HCT116 (cell line): ENCODE measurements around the gene PRRT1B. TPM values are rescaled to one million over a fixed set of nuclear protein-coding genes. Genes with fewer than 3 reads are reported as not detected.

Source experiments
- ATAC-seq: fragments of 200-7000 bp; cut with Tn5 transposase; 2 replicates; pipeline ENCODE4 v1.9.1; 2020; ENCODE audit warnings: mild to moderate bottlenecking, moderate library complexity
- BruUV-seq: library from RNA; stranded (reverse); fragments of 400-500 nt; replicated peaks from 2 replicates; lab custom pipeline; 2021; lab: Mats Ljungman, UMichigan
- CTCF ChIA-PET: fragments of 300-600 bp; sonication (Branson Sonifier 250); formaldehyde crosslinking; loops from one replicate; lab custom pipeline; 2021; ENCODE audit warnings: antibody characterized with exemption; lab: Charles Lee
- POLR2A ChIA-PET: fragments of 300-600, 350-600 bp; sonication (Branson Sonifier 250); formaldehyde crosslinking; loops from one replicate; lab custom pipeline; 2021; ENCODE audit warnings: antibody characterized with exemption; lab: Charles Lee
- RAD21 ChIA-PET, 2 experiments: fragments of 300-600 bp; sonication (Branson Sonifier 250); formaldehyde crosslinking; loops; one replicate each; lab custom pipeline; 2023; ENCODE audit warnings: low total read pairs in 2 of 2; ENCODE audit not compliant: uncharacterized antibody in 2 of 2, unreplicated experiment in 2 of 2, low non-redundant PET in 1 of 2; lab: Charles Lee
- DNase-seq: peaks from one replicate; pipeline ENCODE4 v3.0.0-alpha.2; 2010; ENCODE audit warnings: low read depth, low spot score
- H2AFZ ChIP-seq: fragments of 200-600 bp; shearing (Covaris generic), sonication (generic); 2 replicates; pipeline ENCODE4 v1.6.1; 2017; ENCODE audit warnings: low read depth, mixed run types, mixed read lengths, antibody characterized with exemption, low read length; ENCODE audit not compliant: poor library complexity, severe bottlenecking
- H3K27ac ChIP-seq: 2 replicates; pipeline ENCODE4 v1.5.1; 2012; ENCODE audit warnings: low read depth, low read length
- H3K27me3 ChIP-seq: fragments of 200-600 bp; sonication (generic); 2 replicates; pipeline ENCODE4 v1.6.1; 2016; ENCODE audit warnings: mixed run types, low read length, mixed read lengths; ENCODE audit not compliant: insufficient read depth
- H3K36me3 ChIP-seq, 2 experiments: fragments of 200-500 bp in 1 of 2; fragments of 200-600 bp in 1 of 2; sonication (Bioruptor generic) in 1 of 2; sonication (generic) in 1 of 2; 2 replicates each; pipeline versions ENCODE4 v1.5.1 to v1.6.1; 2014 to 2016; ENCODE audit warnings: low read length in 2 of 2, inconsistent platforms in 1 of 2, mixed read lengths in 1 of 2, mixed run types in 1 of 2; ENCODE audit not compliant: insufficient read depth in 2 of 2, control insufficient read depth in 1 of 2
- H3K4me1 ChIP-seq, 2 experiments: fragments of 200-600 bp in 1 of 2; sonication (generic) in 1 of 2; 2 replicates each; pipeline versions ENCODE4 v1.5.1 to v1.6.1; 2012 to 2017; ENCODE audit warnings: low read length in 2 of 2, inconsistent platforms in 1 of 2, mild to moderate bottlenecking in 1 of 2, mixed read lengths in 1 of 2, mixed run types in 1 of 2, moderate library complexity in 1 of 2; ENCODE audit not compliant: insufficient read depth in 2 of 2, control insufficient read depth in 1 of 2
- H3K4me2 ChIP-seq: fragments of 200-600 bp; sonication (generic); 2 replicates; pipeline ENCODE4 v1.6.1; 2017; ENCODE audit warnings: mixed run types, low read length, mixed read lengths
- H3K4me3 ChIP-seq, 2 experiments: fragments of 200-600 bp in 1 of 2; sonication (generic) in 1 of 2; replicated peaks in 1 of 2; 2 replicates each; pipeline ENCODE4 v1.5.1; 2011 to 2016; ENCODE audit warnings: low read length in 2 of 2, control low read depth in 1 of 2, low read depth in 1 of 2, mild to moderate bottlenecking in 1 of 2, mixed read lengths in 1 of 2, mixed run types in 1 of 2
- H3K79me2 ChIP-seq: fragments of 200-600 bp; sonication (generic); 2 replicates; pipeline ENCODE4 v1.6.1; 2017; ENCODE audit warnings: mild to moderate bottlenecking, mixed run types, low read length, moderate library complexity, mixed read lengths; ENCODE audit not compliant: insufficient read depth
- H3K9ac ChIP-seq: fragments of 200-600 bp; sonication (generic); 2 replicates; pipeline ENCODE4 v1.6.1; 2016; ENCODE audit warnings: low read length, mixed read lengths
- H3K9me2 ChIP-seq: fragments of 200-600 bp; sonication (generic), shearing (Covaris generic); 2 replicates; pipeline ENCODE4 v1.6.1; 2017; ENCODE audit warnings: mixed run types, mild to moderate bottlenecking, moderate library complexity; ENCODE audit not compliant: insufficient read depth
- H3K9me3 ChIP-seq, 2 experiments: fragments of 200-500 bp in 1 of 2; fragments of 200-600 bp in 1 of 2; sonication (Bioruptor generic) in 1 of 2; sonication (generic) in 1 of 2; 2 replicates each; pipeline ENCODE4 v1.6.1; 2014 to 2017; ENCODE audit warnings: low read length in 2 of 2, mixed read lengths in 2 of 2, inconsistent platforms in 1 of 2, low read depth in 1 of 2, mild to moderate bottlenecking in 1 of 2, mixed run types in 1 of 2, moderate library complexity in 1 of 2; ENCODE audit not compliant: control insufficient read depth in 1 of 2, insufficient read depth in 1 of 2
- H4K20me1 ChIP-seq: fragments of 200-600 bp; sonication (generic), shearing (Covaris generic); 2 replicates; pipeline ENCODE4 v1.6.1; 2017; ENCODE audit warnings: mixed run types, mild to moderate bottlenecking, moderate library complexity; ENCODE audit not compliant: insufficient read depth
- ATF3 ChIP-seq: IDR thresholded peaks from 2 replicates; pipeline ENCODE4 v1.6.1; 2012
- CBX3 ChIP-seq: IDR thresholded peaks from 2 replicates; pipeline ENCODE4 v1.6.1; 2012; ENCODE audit warnings: low read depth
- CTCF ChIP-seq, 3 experiments: fragments of 200-600 bp in 1 of 3; sonication (generic) in 1 of 3; IDR thresholded peaks in 2 of 3; conservative IDR thresholded peaks in 1 of 3; 2 replicates each; pipeline ENCODE4 v1.5.1; 2012 to 2017; ENCODE audit warnings: low read depth in 2 of 3, low read length in 2 of 3, antibody characterized with exemption in 1 of 3, borderline replicate concordance in 1 of 3, control low read depth in 1 of 3, mild to moderate bottlenecking in 1 of 3, mixed read lengths in 1 of 3, mixed run types in 1 of 3, moderate library complexity in 1 of 3; ENCODE audit not compliant: insufficient read depth in 1 of 3
- EGR1 ChIP-seq: IDR thresholded peaks from 2 replicates; pipeline ENCODE4 v1.6.1; 2012; ENCODE audit warnings: low read depth
- MAX ChIP-seq: IDR thresholded peaks from 2 replicates; pipeline ENCODE4 v1.6.1; 2012
- POLR2AphosphoS5 ChIP-seq: IDR thresholded peaks from 2 replicates; pipeline ENCODE4 v1.6.1; 2011; ENCODE audit warnings: mild to moderate bottlenecking, low read depth, low read length, moderate library complexity
- SIN3A ChIP-seq: IDR thresholded peaks from 2 replicates; pipeline ENCODE4 v1.6.1; 2012; ENCODE audit warnings: low read depth
- SRF ChIP-seq: IDR thresholded peaks from 2 replicates; pipeline ENCODE4 v1.6.1; 2012; ENCODE audit warnings: low read depth
- TCF7L2 ChIP-seq: IDR thresholded peaks from 2 replicates; pipeline ENCODE4 v1.7.0; 2011; ENCODE audit warnings: borderline replicate concordance, inconsistent platforms; ENCODE audit not compliant: insufficient read depth, insufficient read length; ENCODE audit errors: extremely low read depth
- YY1 ChIP-seq: IDR thresholded peaks from 2 replicates; pipeline ENCODE4 v1.6.1; 2011; ENCODE audit warnings: low read length, low read depth, moderate library complexity, mild to moderate bottlenecking; ENCODE audit not compliant: insufficient replicate concordance; ENCODE audit errors: extremely low read depth
- ZNF274 ChIP-seq: fragments of 200-500 bp; sonication (Bioruptor generic); IDR thresholded peaks from 2 replicates; pipeline ENCODE4 v1.6.1; 2014; ENCODE audit warnings: mild to moderate bottlenecking, low read depth, low read length, inconsistent platforms
- intact Hi-C: fragments of 100-400 bp; cut with micrococcal nuclease; formaldehyde crosslinking; loops from 2 replicates; pipeline ENCODE4 v1.10.0; 2022
- total RNA-seq: library from RNA; stranded (reverse); gene quantifications from one replicate; pipeline ENCODE4 v1.2.1, GENCODE V29; 2021; ENCODE audit not compliant: unreplicated experiment

PRRT1B gene
- total RNA-seq, 1 experiment from 2014 or later = not detected

DNA sequence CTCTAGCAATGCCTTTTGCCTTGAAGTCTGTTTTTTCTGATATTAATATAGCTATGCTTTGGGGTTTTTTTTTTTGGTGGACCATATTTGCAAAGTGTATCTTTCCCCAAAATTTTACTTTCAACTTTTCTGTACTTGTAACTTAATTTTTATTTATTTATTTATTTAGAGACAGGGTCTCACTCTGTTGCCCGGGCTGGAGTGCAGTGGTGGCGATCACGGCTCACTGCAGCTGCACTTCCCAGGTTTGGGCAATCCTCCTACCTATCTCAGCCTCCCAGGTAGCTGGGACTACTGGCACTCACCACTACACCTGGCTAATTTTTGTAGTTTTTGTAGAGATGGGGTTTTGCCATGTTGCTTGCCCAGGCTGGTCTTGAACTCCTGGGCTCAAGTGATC is 20.8 kb downstream of the PRRT1B start:
- no peak for TF ChIP-seq TCF7L2
- TF ChIP-seq SRF = no peak
- no peak for TF ChIP-seq EGR1
- TF ChIP-seq SIN3A = no peak
- no peak for TF ChIP-seq CBX3
- no peak for TF ChIP-seq POLR2AphosphoS5
- no peak for TF ChIP-seq ATF3
- TF ChIP-seq MAX = no peak
- no peak for TF ChIP-seq CTCF (IDR thresholded peaks at IDR 0.05 in 2 of 3, conservative IDR thresholded peaks at IDR 0.05 in 1 of 3; ENCODE audit: borderline replicate concordance in 1 of 3, insufficient read depth in 1 of 3, low read depth in 2 of 3, low read length in 2 of 3)
- no peak for TF ChIP-seq YY1
- TF ChIP-seq ZNF274 = no peak
- ChIA-PET RAD21 (no interaction called here), POLR2A (no interaction called here), CTCF (no interaction called here)
- Histone ChIP-seq H3K79me2 (no peaks in the 10 kb centered on the region), H3K9me3 (peaks cover 0 to 4% of the 10 kb centered on the region in 2 experiments; a peak in 1 of 4 replicates), H3K4me3 (no peak overlapping the region), H4K20me1 (no peaks in the 10 kb centered on the region), H3K9me2 (no peaks in the 10 kb centered on the region), H3K36me3 (no peaks in the 10 kb centered on the region), H3K4me1 (no peaks in the 10 kb centered on the region), H2AFZ (no peak overlapping the region), H3K27me3 (no peaks in the 10 kb centered on the region), H3K27ac (no peak overlapping the region), H3K9ac (no peak overlapping the region), H3K4me2 (no peak overlapping the region)
- no TSS peak for BruUV-seq
- ATAC-seq (no peak), DNase-seq (no peak)
- intact Hi-C loops = no loop called here
